Measurements from ENCODE around the gene ALS2.

DNA sequence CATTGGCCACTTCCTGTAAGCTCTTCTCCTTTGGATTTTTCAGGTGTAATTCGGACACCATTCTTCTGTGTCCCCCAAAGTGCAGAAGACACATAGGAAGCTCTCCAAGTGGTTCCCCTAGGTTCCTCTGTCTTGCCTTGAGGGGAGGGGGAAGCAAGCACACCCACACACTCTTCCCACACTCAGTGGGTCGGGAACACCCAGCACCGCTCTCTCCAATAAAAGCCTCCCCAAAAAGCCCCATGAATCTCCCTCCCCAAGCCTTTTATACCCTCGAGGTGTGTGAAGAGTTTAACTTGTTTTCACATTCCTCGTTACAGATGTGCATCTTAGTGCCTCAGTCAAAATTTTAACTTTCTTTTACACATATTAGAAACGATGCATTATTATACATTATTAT is 127.5 kb downstream of the ALS2 start:
- TF ChIP-seq, protein P1, sequence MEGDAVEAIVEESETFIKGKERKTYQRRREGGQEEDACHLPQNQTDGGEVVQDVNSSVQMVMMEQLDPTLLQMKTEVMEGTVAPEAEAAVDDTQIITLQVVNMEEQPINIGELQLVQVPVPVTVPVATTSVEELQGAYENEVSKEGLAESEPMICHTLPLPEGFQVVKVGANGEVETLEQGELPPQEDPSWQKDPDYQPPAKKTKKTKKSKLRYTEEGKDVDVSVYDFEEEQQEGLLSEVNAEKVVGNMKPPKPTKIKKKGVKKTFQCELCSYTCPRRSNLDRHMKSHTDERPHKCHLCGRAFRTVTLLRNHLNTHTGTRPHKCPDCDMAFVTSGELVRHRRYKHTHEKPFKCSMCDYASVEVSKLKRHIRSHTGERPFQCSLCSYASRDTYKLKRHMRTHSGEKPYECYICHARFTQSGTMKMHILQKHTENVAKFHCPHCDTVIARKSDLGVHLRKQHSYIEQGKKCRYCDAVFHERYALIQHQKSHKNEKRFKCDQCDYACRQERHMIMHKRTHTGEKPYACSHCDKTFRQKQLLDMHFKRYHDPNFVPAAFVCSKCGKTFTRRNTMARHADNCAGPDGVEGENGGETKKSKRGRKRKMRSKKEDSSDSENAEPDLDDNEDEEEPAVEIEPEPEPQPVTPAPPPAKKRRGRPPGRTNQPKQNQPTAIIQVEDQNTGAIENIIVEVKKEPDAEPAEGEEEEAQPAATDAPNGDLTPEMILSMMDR (IDR thresholded peaks at IDR 0.05), result no peak
- TF ChIP-seq POLR2A (IDR thresholded peaks at IDR 0.05), result no peak

Measured in testis (tissue), 2 donors.